HUES6 (cell line): ENCODE results near the gene TMEM132E.

ENCODE experiments used
- H3K27ac ChIP-seq: 2 replicates; pipeline ENCODE4 v1.7.0; 2013; ENCODE audit warnings: low read depth, mild to moderate bottlenecking, low read length, inconsistent platforms
- H3K27me3 ChIP-seq: 2 replicates; pipeline ENCODE4 v1.6.1; 2013; ENCODE audit warnings: low read length; ENCODE audit not compliant: control insufficient read depth, insufficient read depth
- H3K36me3 ChIP-seq: 2 replicates; pipeline ENCODE4 v1.6.1; 2013; ENCODE audit warnings: low read length; ENCODE audit not compliant: control insufficient read depth, insufficient read depth
- H3K4me1 ChIP-seq: 2 replicates; pipeline ENCODE4 v1.6.1; 2013; ENCODE audit warnings: low read length; ENCODE audit not compliant: control insufficient read depth, insufficient read depth
- H3K4me3 ChIP-seq: 2 replicates; pipeline ENCODE4 v1.5.1; 2013; ENCODE audit warnings: low read depth, low read length
- H3K9ac ChIP-seq: one replicate; pipeline ENCODE4 v1.6.1; 2013; ENCODE audit warnings: mild to moderate bottlenecking, low read length
- H3K9me3 ChIP-seq: 2 replicates; pipeline ENCODE4 v1.6.1; 2013; ENCODE audit warnings: low read depth, low read length; ENCODE audit not compliant: control insufficient read depth, insufficient read depth

The TMEM132E gene

DNA sequence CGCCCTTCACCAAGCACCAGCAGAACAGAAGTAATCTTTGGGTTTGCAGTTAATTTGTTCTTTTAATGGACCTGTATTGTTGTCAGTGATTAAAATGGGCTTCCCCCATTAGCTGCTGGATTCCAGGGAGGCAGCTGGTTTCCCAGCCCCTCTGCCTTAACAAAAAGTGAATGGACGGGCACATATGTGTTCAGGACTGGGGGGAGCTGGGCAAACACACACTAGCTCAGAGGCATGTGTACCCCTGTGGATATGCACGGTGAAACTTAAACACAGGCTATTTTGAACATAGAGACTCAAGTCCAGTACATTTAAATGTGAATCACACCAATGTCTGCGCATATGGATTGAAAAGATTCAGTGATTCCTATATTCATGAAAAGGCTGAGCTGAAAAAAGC is 25.5 kb upstream of the TMEM132E start:
- peaks cover 82% of the 10 kb centered on the region for H3K27me3 ChIP-seq
- H3K4me3 ChIP-seq = no peak overlapping the region
- H3K36me3 ChIP-seq = no peaks in the 10 kb centered on the region
- H3K27ac ChIP-seq = no peak overlapping the region
- H3K9me3 ChIP-seq = no peaks in the 10 kb centered on the region
- no peaks in the 10 kb centered on the region for H3K4me1 ChIP-seq
- no peak overlapping the region for H3K9ac ChIP-seq

DNA sequence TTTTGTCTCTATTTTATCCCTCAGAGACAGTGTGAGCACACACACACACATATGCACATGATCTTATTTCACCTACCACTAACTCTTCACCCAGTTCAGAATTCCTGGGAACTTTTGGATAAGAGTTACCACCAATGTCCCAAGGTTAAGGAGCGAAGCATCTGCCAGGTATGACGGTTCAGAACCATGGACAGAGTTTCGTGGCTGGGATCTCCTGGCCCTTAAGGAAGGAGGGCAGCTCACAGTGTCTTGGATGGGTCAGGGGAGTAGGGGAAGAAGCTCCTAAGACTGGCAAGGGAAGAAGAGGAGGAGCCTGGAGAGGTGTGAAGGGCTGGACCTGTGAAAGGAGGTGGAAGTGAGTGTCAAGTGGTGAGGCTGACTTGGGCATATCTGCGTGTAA is 23.0 kb upstream of the TMEM132E start:
- no peaks in the 10 kb centered on the region for H3K9me3 ChIP-seq
- H3K27ac ChIP-seq = no peak overlapping the region
- H3K27me3 ChIP-seq = peaks cover 78% of the 10 kb centered on the region
- H3K4me1 ChIP-seq = no peaks in the 10 kb centered on the region
- H3K4me3 ChIP-seq = no peak overlapping the region
- H3K9ac ChIP-seq = no peak overlapping the region
- H3K36me3 ChIP-seq = no peaks in the 10 kb centered on the region

DNA sequence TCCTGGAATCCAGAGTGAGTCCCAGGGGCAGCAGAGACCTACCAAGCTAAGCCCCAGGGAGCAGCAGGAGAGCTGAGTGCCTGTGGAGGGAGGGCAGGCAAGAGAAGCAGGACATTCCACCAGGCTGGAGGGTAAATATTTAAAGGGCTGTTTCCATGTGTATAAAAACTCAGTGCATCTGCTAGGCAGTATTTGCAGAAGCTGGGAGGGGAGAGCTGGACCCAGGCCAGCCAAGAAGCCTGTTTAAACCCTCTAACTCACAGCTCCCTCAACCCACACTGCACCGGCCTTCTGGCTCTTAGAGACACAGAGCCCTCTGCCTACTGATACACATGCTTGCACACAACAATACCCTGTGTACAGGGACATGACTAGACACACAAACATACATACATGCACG is 22.5 kb upstream of the TMEM132E start:
- H3K9me3 ChIP-seq = no peaks in the 10 kb centered on the region

DNA sequence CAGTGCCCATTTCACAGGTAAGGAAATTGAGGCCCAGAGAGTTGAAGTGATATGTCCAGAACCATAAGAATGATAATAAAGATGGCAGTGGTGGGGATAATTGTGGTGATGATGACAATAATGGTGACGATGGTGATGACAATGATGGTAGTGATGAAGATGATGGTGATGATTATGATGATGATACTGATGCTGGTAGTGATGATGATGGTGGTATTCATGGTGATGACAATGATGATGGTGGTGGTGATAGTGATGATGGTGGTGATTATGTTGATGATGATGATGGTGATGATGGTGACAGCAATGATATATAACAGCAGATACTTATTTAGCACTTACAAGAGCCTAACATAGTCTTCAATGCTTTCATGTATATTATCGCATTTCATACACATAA is 18.1 kb upstream of the TMEM132E start:
- Histone ChIP-seq H3K9me3 (no peaks in the 10 kb centered on the region), H3K27ac (no peak overlapping the region), H3K36me3 (no peaks in the 10 kb centered on the region), H3K4me1 (no peaks in the 10 kb centered on the region), H3K4me3 (no peak overlapping the region), H3K9ac (no peak overlapping the region), H3K27me3 (peaks cover 88% of the 10 kb centered on the region)

More for the DNA sequence above, 22.5 kb upstream of the TMEM132E start:
- Histone ChIP-seq H3K9ac (no peak overlapping the region), H3K4me3 (no peak overlapping the region), H3K27me3 (peaks cover 79% of the 10 kb centered on the region), H3K27ac (no peak overlapping the region), H3K4me1 (no peaks in the 10 kb centered on the region), H3K36me3 (no peaks in the 10 kb centered on the region)

DNA sequence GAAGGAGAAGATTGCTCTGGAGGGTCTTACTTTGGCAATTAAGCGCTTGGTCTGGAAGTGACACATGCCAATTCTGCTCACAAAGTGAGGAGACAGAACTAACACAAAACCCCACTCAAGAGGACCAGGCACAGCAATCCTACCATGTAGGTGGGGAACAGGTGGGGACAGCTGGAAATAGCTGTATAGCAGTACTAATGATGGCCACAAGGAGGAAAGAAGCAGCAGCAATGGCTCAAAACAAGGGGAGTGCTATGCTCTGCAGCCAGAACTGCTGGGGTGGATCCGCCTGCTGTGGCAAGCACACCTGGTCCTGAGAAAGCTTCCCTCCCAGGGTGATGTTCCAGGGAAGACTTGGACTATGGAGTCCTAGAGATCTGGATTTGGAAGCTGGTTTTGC is 17.0 kb upstream of the TMEM132E start:
- peaks cover 89% of the 10 kb centered on the region for H3K27me3 ChIP-seq

DNA sequence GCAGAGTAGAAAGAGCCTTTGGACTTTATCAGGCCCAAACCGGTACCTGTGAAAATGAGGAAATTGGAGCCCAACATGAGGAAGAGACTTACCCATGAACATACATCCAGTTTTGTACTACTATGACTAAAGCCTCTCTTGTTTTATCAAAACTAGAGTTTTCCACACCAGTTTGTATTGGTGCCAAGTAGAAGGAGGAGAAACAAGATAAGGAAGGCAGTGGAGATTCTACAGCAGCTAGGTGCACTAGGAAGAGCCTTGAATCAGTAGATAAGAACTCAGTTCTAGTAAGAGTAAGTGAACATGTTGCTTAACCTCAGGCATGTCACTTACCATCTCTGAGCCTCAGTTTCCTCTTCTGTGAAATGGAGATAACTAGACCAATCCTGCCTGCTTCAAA is 13.7 kb upstream of the TMEM132E start:
- Histone ChIP-seq H3K4me1 (peaks cover 7% of the 10 kb centered on the region; the same call in 1 of the 2 replicates), H3K9ac (no peak overlapping the region), H3K27ac (no peak overlapping the region), H3K36me3 (no peaks in the 10 kb centered on the region), H3K4me3 (no peak overlapping the region), H3K27me3 (peaks cover 92% of the 10 kb centered on the region), H3K9me3 (no peaks in the 10 kb centered on the region)

More for the DNA sequence above, 17.0 kb upstream of the TMEM132E start:
- H3K9ac ChIP-seq = no peak overlapping the region
- H3K27ac ChIP-seq = no peak overlapping the region
- no peaks in the 10 kb centered on the region for H3K4me1 ChIP-seq
- no peaks in the 10 kb centered on the region for H3K36me3 ChIP-seq
- H3K9me3 ChIP-seq = no peaks in the 10 kb centered on the region
- no peak overlapping the region for H3K4me3 ChIP-seq

DNA sequence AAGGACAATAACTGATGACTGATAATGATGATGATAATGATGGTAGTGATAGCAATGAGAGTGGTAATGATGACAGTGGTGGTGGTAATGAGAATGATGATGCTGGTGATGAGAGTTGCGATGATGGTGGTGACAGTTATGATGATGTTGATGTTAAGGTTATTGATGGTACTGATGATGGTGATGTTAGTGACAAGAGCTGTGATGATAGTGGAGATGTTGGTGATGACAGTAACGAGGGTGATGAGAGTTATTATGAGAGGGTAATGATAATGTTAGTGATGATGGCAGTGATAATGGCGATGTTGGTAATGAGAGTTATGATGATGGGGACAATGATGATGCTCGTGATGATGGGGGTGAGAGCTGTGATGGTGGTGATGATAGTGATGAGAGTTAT is 13.2 kb upstream of the TMEM132E start:
- Histone ChIP-seq H3K27ac (no peak overlapping the region), H3K36me3 (no peaks in the 10 kb centered on the region), H3K27me3 (peaks cover 97% of the 10 kb centered on the region), H3K4me1 (peaks cover 7% of the 10 kb centered on the region; the same call in 1 of the 2 replicates), H3K9me3 (no peaks in the 10 kb centered on the region), H3K9ac (no peak overlapping the region), H3K4me3 (no peak overlapping the region)

DNA sequence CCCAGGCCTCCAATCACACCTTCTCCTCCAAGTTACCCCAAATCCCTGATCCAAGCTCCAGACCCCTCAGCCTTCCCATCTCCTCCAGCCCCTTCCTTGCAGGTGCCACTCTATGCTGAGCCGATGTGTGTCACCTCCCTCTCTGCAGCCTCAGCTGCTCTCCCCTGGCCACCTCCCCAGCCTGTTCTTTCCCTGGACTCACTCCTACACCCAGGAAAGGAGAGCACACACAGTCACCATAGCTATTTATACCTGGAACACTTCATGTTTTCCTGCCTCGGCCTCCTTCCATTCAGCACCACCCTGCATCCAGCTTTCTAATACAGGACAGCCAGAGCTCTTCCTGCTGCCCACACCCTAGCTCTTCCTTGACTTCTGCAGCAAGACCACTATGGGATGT is 12.5 kb upstream of the TMEM132E start:
- no peaks in the 10 kb centered on the region for H3K9me3 ChIP-seq
- H3K9ac ChIP-seq = no peak overlapping the region
- peaks cover 7% of the 10 kb centered on the region; the same call in 1 of the 2 replicates for H3K4me1 ChIP-seq
- H3K36me3 ChIP-seq = no peaks in the 10 kb centered on the region
- peaks cover 97% of the 10 kb centered on the region for H3K27me3 ChIP-seq
- H3K27ac ChIP-seq = no peak overlapping the region
- no peak overlapping the region for H3K4me3 ChIP-seq

DNA sequence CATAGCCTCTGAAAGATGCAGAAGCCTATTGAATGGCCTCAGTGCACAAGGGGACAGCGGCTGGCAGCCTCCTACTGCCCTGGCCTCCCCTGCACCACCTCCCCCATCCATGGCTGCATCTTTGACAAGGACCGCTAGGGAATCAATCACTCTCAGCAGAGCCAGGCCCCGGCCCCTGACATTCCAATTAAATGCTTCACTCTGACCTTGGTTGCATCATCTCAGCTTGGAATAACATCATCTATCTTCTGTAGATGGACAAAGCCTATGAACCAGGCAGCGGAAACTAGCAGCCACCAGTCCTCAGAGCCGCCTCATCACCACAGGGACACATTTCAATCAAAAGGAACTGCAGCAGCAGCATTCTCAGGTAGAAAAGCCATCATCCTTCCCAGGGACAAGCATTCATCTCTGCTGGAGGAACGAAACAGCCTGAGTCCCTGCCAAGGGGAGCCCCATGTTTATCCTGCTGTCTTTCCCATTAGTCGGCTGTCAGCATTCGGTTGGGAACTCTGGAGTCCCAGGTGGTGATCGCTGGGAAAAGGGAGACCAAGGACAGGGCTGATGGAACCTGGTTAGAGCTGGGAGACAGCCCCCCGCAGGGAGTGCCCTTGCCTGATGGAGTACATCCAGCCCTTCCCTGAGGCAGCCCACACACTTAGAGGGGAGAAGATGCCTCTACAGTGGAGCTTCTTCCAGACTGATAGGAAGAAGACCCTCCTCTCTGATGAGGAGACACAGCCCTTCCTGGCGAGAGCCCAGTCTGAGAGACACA is 11.5 kb upstream of the TMEM132E start:
- Histone ChIP-seq H3K4me1 (peaks cover 7% of the 10 kb centered on the region; the same call in 1 of the 2 replicates), H3K27ac (no peak overlapping the region), H3K27me3 (peaks cover 97% of the 10 kb centered on the region), H3K9ac (no peak overlapping the region), H3K36me3 (no peaks in the 10 kb centered on the region), H3K9me3 (no peaks in the 10 kb centered on the region), H3K4me3 (no peak overlapping the region)

DNA sequence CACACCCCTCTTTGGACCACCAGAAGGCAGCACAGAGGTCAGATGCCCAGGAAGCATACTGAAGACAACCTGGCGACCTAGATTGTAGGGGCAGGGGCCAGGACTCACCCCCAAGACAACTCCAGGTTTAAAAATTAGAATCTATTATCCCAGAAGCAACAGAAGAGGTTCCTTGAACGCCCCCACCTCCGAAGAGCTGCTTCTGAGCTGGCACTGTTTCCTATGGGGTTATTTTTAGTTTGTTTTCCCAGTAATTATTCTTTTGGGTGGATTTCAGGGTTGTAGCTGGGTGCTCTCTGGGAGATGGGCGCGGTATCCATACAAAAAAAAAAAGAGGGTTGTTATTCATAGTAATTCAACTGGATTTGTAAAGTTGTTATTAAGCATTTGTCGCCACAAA is 10.4 kb upstream of the TMEM132E start:
- no peaks in the 10 kb centered on the region for H3K36me3 ChIP-seq
- peaks cover 97% of the 10 kb centered on the region for H3K27me3 ChIP-seq
- peaks cover 7% of the 10 kb centered on the region; the same call in 1 of the 2 replicates for H3K4me1 ChIP-seq
- H3K27ac ChIP-seq = no peak overlapping the region
- no peak overlapping the region for H3K4me3 ChIP-seq
- no peak overlapping the region for H3K9ac ChIP-seq
- no peaks in the 10 kb centered on the region for H3K9me3 ChIP-seq

DNA sequence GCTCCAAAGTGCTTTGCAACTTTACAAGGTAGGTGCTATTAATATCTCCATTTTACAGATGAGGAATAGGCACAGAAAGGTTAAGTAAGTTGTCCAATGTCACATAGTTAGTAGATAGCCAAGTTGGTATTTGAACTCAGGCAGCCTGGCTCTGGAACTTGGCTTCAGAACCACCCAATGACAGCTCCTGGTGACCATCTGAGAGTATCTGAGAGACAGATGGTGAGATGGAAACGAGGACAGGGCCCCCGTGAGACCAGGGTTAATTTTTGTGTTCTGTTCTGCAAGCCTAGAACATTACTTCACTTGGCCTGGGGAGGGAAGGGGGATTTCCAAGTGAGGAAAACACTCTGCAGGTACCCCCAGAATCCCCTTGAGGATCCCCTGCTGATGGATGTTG is 9.8 kb upstream of the TMEM132E start:
- H3K4me1 ChIP-seq = peaks cover 7% of the 10 kb centered on the region; the same call in 1 of the 2 replicates
- no peaks in the 10 kb centered on the region for H3K36me3 ChIP-seq
- no peak overlapping the region for H3K9ac ChIP-seq
- no peak overlapping the region for H3K4me3 ChIP-seq
- no peaks in the 10 kb centered on the region for H3K9me3 ChIP-seq
- H3K27ac ChIP-seq = no peak overlapping the region
- H3K27me3 ChIP-seq = peaks cover 97% of the 10 kb centered on the region
